Measurements from ENCODE around the gene GULP1.

GULP1 gene

GRCh38 chr2:188571543-188572303 is 280.0 kb downstream of the GULP1 start:
- TF ChIP-seq TAF1 (IDR thresholded peaks at IDR 0.05; ENCODE audit: borderline replicate concordance, insufficient read depth, low read length) (no peak), POLR2AphosphoS5 (IDR thresholded peaks at IDR 0.05; ENCODE audit: low read depth, low read length) (no peak), FOXP2 (optimal IDR thresholded peaks at IDR 0.05; ENCODE audit: borderline replicate concordance, extremely low read depth, extremely low read length, insufficient read depth) (no peak), SIN3A (IDR thresholded peaks at IDR 0.05; ENCODE audit: borderline replicate concordance, insufficient read depth, low read length) (no peak), REST (IDR thresholded peaks at IDR 0.05; ENCODE audit: insufficient read depth in 1 of 2, low read depth in 2 of 2, low read length in 2 of 2) (no peak)

- TF ChIP-seq SIN3A (IDR thresholded peaks at IDR 0.05; ENCODE audit: borderline replicate concordance, insufficient read depth, low read length): no peak
- TF ChIP-seq POLR2AphosphoS5 (IDR thresholded peaks at IDR 0.05; ENCODE audit: low read depth, low read length): no peak
- no peak for TF ChIP-seq TAF1 (IDR thresholded peaks at IDR 0.05; ENCODE audit: borderline replicate concordance, insufficient read depth, low read length)
- TF ChIP-seq REST (IDR thresholded peaks at IDR 0.05; ENCODE audit: insufficient read depth in 1 of 2, low read depth in 2 of 2, low read length in 2 of 2): no peak
- no peak for TF ChIP-seq FOXP2 (optimal IDR thresholded peaks at IDR 0.05; ENCODE audit: borderline replicate concordance, extremely low read depth, extremely low read length, insufficient read depth)
These were observed 280.9 kb downstream of the GULP1 start for GRCh38 chr2:188572592-188572991.

- no peak for TF ChIP-seq SIN3A (IDR thresholded peaks at IDR 0.05; ENCODE audit: borderline replicate concordance, insufficient read depth, low read length)
- no peak for TF ChIP-seq FOXP2 (optimal IDR thresholded peaks at IDR 0.05; ENCODE audit: borderline replicate concordance, extremely low read depth, extremely low read length, insufficient read depth)
- no peak for TF ChIP-seq TAF1 (IDR thresholded peaks at IDR 0.05; ENCODE audit: borderline replicate concordance, insufficient read depth, low read length)
- TF ChIP-seq REST (IDR thresholded peaks at IDR 0.05; ENCODE audit: insufficient read depth in 1 of 2, low read depth in 2 of 2, low read length in 2 of 2): no peak
- TF ChIP-seq POLR2AphosphoS5 (IDR thresholded peaks at IDR 0.05; ENCODE audit: low read depth, low read length): no peak
These were observed 281.8 kb downstream of the GULP1 start for GRCh38 chr2:188573453-188573852.

GRCh38 chr2:188576006-188576405 is 284.3 kb downstream of the GULP1 start:
- TF ChIP-seq SIN3A (IDR thresholded peaks at IDR 0.05; ENCODE audit: borderline replicate concordance, insufficient read depth, low read length) (no peak), REST (IDR thresholded peaks at IDR 0.05; ENCODE audit: insufficient read depth in 1 of 2, low read depth in 2 of 2, low read length in 2 of 2) (no peak), FOXP2 (optimal IDR thresholded peaks at IDR 0.05; ENCODE audit: borderline replicate concordance, extremely low read depth, extremely low read length, insufficient read depth) (no peak), TAF1 (IDR thresholded peaks at IDR 0.05; ENCODE audit: borderline replicate concordance, insufficient read depth, low read length) (no peak), POLR2AphosphoS5 (IDR thresholded peaks at IDR 0.05; ENCODE audit: low read depth, low read length) (no peak)
